Putamen (tissue), 1 donor: ENCODE data around the gene SRRM2.

Experiments
- DNase-seq: peaks from one replicate; pipeline ENCODE4 v3.0.0-alpha.2; 2016; ENCODE audit warnings: low spot score

Gene SRRM2

GRCh38 chr16:2798723-2799204 lies 46.3 kb downstream of the SRRM2 start:
- no peak for DNase-seq

DNA sequence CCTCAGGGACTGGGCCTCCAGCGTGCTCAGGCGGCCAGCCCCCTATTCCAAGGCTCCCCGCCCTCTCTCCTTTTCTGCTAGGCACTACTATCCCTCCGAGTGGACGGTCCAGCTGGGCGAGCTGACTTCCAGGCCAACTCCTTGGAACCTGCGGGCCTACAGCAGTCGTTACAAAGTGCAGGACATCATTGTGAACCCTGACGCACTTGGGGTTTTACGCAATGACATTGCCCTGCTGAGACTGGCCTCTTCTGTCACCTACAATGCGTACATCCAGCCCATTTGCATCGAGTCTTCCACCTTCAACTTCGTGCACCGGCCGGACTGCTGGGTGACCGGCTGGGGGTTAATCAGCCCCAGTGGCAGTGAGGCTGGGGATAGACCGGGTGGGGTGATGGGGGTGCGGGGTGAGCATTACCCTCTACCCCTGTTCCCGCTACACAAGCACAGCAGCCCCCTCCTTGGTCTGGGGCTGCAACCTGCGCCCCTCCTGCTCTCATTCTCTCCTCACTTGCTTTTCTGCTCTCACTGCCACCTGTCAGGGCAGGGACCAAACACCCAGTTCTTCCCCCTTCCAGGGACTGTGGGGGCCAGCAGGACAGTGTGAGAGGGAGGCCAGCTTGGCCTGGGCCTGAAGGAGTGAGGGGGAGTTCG lies 46.9 kb downstream of the SRRM2 start:
- no peak for DNase-seq

- no peak for DNase-seq
Measured at GRCh38 chr16:2799859-2800226, 47.4 kb downstream of the SRRM2 start.

- no peak for DNase-seq
Measured at GRCh38 chr16:2803545-2804195, 51.2 kb downstream of the SRRM2 start.

DNA sequence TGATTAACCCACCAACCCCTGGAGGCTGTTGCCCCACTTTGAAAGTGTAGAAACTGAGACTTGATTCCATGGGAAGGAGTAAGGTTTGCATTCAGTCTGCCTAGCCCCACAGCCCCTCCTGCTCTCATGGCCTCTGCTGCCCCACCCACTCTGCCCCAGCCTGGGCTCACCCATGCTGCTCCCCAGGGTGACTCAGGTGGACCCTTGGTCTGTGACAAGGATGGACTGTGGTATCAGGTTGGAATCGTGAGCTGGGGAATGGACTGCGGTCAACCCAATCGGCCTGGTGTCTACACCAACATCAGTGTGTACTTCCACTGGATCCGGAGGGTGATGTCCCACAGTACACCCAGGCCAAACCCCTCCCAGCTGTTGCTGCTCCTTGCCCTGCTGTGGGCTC lies 52.3 kb downstream of the SRRM2 start:
- DNase-seq = no peak

DNA sequence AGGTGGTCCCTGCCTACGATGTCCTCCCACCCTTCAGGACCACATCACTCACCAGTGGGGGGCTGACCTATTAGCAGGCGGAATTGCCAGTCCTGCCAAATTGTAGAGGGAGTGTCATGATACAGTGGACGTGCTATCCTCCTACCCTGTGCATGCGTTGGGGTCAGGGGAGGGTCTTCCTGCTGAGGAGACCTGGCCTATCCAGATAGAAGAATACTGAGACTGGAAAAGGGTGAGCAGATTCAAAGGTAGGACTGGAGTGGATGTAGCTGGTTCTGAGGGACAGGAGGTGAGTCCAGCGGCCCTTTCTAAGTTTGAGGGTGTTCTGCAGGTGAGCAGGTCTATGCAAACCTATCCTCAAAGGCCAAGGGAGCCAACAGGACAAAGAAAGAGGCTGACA lies 53.8 kb downstream of the SRRM2 start:
- DNase-seq = no peak

GRCh38 chr16:2808181-2808580 lies 55.7 kb downstream of the SRRM2 start:
- no peak for DNase-seq

- DNase-seq = no peak
Measured at GRCh38 chr16:2809149-2809760, 56.8 kb downstream of the SRRM2 start.

DNA sequence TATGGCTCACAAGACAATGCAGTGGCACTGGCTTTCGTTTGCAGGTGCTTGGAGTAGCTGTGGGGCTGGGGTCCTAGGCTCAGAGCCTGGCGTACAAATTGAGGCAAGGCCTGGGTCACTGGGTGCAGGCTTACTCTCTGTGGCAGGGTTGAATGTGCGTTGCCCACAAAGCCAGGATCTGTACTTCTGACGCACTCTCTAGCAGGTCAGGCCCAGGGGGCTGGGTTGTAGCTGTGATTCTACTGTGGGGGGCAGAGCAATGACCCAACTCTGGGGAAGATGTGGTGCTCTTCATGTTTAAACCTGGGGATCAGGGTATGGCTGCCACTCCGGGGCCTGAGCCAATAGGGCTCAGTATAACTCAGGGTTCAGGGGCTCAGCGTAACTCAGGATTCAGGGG lies 58.2 kb downstream of the SRRM2 start:
- no peak for DNase-seq

- DNase-seq = no peak
Measured at GRCh38 chr16:2811703-2812471, 59.4 kb downstream of the SRRM2 start.

GRCh38 chr16:2813771-2814221 lies 61.4 kb downstream of the SRRM2 start:
- no peak for DNase-seq

DNA sequence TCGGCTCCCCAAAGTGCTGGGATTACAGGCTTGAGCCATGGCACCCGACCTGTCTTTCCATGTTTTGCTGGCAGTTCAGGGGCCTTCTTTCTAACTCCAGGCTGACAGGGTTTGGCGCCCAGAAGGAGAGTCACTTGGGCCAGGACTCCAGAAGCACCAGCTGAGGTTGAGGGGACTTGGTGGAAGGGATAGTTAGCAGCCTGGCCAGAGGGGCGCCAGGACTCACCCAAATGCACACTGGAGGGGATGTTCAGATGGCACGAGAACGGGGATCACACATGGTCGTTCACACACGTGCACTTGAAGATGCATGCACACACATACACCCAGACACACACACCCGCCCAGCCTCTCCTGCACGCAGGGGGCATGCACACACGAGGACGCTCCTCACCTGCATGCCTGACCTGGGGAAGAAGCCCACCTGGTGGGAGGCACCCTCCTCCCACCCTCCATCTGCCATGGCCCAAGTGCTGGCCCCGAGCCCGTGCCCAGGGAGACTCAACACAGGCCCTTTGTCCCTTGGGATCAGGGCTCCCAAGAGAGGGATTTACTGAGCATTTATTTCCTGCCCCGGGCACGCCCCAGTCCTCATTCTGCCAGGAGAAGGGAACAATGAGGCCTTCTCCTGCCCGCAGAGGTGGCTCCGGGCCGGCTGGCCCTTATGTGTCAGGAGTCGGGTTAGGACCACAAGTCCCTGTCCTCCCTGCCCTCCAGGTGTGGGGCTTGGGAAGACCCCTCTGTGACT lies 62.3 kb downstream of the SRRM2 start:
- no peak for DNase-seq

DNA sequence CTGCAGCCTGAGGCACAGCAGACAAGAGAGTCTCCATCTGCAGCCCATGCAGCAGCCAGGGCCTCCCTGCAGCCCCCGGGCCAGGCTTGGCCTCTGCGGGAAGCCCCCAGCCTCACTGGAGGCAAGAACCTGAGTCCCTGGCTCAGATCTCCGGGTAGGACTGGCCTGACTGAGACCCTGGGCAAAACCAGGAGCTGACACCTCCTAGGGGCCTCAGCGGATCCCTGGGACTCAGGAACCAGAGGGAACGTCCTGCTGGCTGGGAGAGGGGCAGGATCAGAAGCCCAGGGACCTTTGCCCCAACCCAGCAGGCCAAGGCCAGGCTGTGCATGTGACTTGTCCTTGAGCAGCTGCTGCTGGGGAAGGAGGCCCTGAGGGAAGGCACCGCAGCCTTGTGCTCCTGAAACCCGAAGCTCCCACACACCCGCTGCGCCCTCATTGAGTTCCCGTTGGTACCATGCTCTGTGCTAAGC lies 62.9 kb downstream of the SRRM2 start:
- DNase-seq = no peak

DNA sequence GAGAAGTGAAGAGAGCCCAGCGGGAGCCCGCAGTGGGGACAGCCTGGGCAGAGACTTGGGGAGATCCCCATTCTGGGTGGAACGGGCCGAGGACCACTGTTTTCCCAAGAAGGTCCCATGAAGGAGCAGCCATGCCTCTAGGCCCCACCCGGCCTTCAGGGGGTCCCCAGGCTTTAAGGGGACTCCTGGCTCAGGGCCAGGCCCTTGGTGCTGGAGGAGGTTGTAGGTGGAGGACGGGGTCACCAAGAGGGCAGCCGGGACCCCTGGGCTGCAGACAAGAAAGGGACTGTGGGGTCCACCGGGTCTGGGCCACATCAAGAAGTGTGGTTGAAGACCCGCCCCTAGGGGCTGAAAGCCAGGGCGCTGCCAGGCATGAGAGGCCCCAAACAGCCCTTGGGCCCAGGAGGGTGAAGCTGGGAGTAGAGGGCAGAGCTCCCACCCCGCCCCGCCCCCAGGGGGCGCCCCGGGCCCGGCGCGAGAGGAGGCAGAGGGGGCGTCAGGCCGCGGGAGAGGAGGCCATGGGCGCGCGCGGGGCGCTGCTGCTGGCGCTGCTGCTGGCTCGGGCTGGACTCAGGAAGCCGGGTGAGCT lies 64.4 kb downstream of the SRRM2 start, which contains the start of gene PRSS21:
Gene PRSS21, plus strand, starts transcription at position 487 of the 589 bp plus-strand sequence. Its CDS starts 32 bp downstream, at position 519.
- no peak for DNase-seq

- no peak for DNase-seq
Measured at GRCh38 chr16:2817340-2818271, 65.2 kb downstream of the SRRM2 start.

- no peak for DNase-seq
Measured at GRCh38 chr16:2818272-2818876, 65.9 kb downstream of the SRRM2 start.

GRCh38 chr16:2819179-2819938 lies 66.9 kb downstream of the SRRM2 start:
- no peak for DNase-seq

DNA sequence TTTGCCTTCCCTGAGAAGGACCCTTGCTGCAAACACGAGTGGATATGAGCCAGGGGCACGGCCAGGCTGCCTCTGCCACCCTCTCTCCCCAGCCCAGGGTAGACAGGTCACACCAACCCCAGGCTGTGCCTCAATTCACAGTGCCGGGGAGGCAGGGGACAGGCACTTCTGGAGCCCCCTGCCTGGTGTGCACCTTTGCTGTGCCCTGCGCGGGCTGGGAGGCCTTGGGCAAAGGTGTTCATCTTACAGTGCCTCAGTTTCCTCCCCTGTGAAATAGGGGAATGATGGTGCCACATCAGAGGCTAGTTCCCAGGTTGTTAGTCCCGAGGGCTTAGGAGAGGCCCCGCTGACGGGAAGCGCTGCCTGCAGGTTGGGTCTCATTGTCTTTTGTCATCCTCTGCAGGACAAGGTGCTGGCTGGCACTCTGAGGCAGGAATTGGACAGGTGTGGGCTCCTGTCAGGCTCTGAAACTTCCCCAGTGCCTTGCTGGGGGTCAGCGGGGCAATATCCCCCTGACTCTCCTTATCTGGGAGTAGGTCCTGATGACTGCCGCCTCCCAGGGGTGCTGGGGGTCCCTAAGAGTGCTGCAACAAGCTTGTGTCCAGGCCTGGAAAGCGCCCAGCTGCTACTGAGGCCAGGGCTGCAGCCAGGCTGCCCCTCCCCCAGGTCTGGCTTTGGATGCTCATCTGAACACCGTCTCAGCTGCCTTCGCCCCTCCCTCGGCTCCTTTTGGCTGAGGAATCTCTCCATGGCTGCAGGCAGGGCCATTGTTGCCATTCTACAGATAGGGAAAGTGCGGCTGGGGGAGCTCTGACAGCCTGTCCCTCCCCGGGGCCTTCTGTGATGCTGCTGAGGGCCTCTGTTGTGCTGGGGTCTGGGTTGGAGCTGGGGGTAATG lies 67.7 kb downstream of the SRRM2 start:
- no peak for DNase-seq
